OCI-LY7 (cell line): Measurements from ENCODE around the gene SPN. TPM values are rescaled to one million over a fixed set of nuclear protein-coding genes. Genes with fewer than 3 reads are reported as not detected.

Experiments
- BruUV-seq: library from RNA; stranded (reverse); fragments of 400-500 nt; replicated peaks from 2 replicates; lab custom pipeline; 2021; lab: Mats Ljungman, UMichigan
- CTCF ChIA-PET: fragments of 300-600 bp; sonication (Branson Sonifier 250); formaldehyde crosslinking; loops from one replicate; lab custom pipeline; 2022; ENCODE audit warnings: antibody characterized with exemption; ENCODE audit not compliant: unreplicated experiment; lab: Charles Lee
- POLR2A ChIA-PET: fragments of 300-600 bp; sonication (Branson Sonifier 250); formaldehyde crosslinking; loops from one replicate; lab custom pipeline; 2022; ENCODE audit warnings: antibody characterized with exemption; lab: Charles Lee
- DNase-seq: peaks from one replicate; pipeline ENCODE4 v3.0.0-alpha.2; 2015; ENCODE audit warnings: low spot score
- H2AFZ ChIP-seq: fragments of 200-600 bp; sonication (generic), shearing (Covaris generic); 2 replicates; pipeline ENCODE4 v1.6.1; 2014; ENCODE audit warnings: mild to moderate bottlenecking, antibody characterized with exemption, low read length, moderate library complexity
- H3K27ac ChIP-seq: fragments of 200-600 bp; sonication (generic); 2 replicates; pipeline ENCODE4 v1.5.1; 2014; ENCODE audit warnings: mixed run types, low read depth, mild to moderate bottlenecking, moderate library complexity, low read length, inconsistent platforms; ENCODE audit not compliant: poor library complexity, severe bottlenecking
- H3K36me3 ChIP-seq: fragments of 200-600 bp; sonication (generic); 2 replicates; pipeline ENCODE4 v1.6.1; 2014; ENCODE audit warnings: mild to moderate bottlenecking, antibody characterized with exemption, low read length, moderate library complexity, mixed read lengths; ENCODE audit not compliant: insufficient read depth
- H3K4me1 ChIP-seq: fragments of 200-600 bp; sonication (generic); 2 replicates; pipeline ENCODE4 v1.5.1; 2014; ENCODE audit warnings: mild to moderate bottlenecking, low read length; ENCODE audit not compliant: insufficient read depth, poor library complexity, severe bottlenecking
- H3K4me2 ChIP-seq: fragments of 200-600 bp; sonication (generic); 2 replicates; pipeline ENCODE4 v1.6.1; 2014; ENCODE audit warnings: mild to moderate bottlenecking, low read length
- H3K4me3 ChIP-seq: fragments of 200-600 bp; sonication (generic); 2 replicates; pipeline ENCODE4 v1.5.1; 2014; ENCODE audit warnings: mild to moderate bottlenecking, low read depth, low read length; ENCODE audit not compliant: poor library complexity, severe bottlenecking
- H3K79me2 ChIP-seq: fragments of 200-600 bp; sonication (generic); 2 replicates; pipeline ENCODE4 v1.6.1; 2016; ENCODE audit warnings: low read depth, mild to moderate bottlenecking, low read length, moderate library complexity, mixed read lengths; ENCODE audit not compliant: insufficient read depth
- H3K9me2 ChIP-seq: fragments of 200-600 bp; sonication (generic); 2 replicates; pipeline ENCODE4 v1.6.1; 2016; ENCODE audit warnings: mild to moderate bottlenecking, low read length, mixed read lengths; ENCODE audit not compliant: insufficient read depth
- H3K9me3 ChIP-seq: fragments of 200-600 bp; sonication (generic); 2 replicates; pipeline ENCODE4 v1.6.1; 2014; ENCODE audit warnings: mild to moderate bottlenecking, mixed run types, low read length, mixed read lengths
- H4K20me1 ChIP-seq: fragments of 200-600 bp; sonication (generic); 2 replicates; pipeline ENCODE4 v1.6.1; 2014; ENCODE audit warnings: mild to moderate bottlenecking, antibody characterized with exemption, low read length, moderate library complexity, mixed read lengths; ENCODE audit not compliant: insufficient read depth
- EZH2phosphoT487 ChIP-seq: fragments of 200-600 bp; sonication (generic); IDR thresholded peaks from 2 replicates; pipeline ENCODE4 v1.6.1; 2018; ENCODE audit warnings: low read depth, borderline replicate concordance, mild to moderate bottlenecking, mixed run types, antibody characterized with exemption, low read length, moderate library complexity, mixed read lengths
- intact Hi-C: fragments of 100-400 bp; cut with micrococcal nuclease; formaldehyde crosslinking; loops from one replicate; pipeline ENCODE4 v1.10.0; 2022; ENCODE audit not compliant: unreplicated experiment
- total RNA-seq, 2 experiments: library from RNA; depleted of rRNA in 1 of 2; stranded (reverse); fragments of >200 nt in 1 of 2; shearing (Covaris generic) in 1 of 2; gene quantifications; 2 replicates each; pipeline ENCODE4 v1.2.3, GENCODE V29; 2014 to 2022
- TF ChIP-seq, protein P1 (sequence below): fragments of 200-600 bp; sonication (generic); conservative IDR thresholded peaks from 2 replicates; pipeline ENCODE4 v1.5.1; 2014; ENCODE audit warnings: mild to moderate bottlenecking, antibody characterized with exemption, low read length, moderate library complexity, mixed read lengths

The SPN gene
- total RNA-seq, 2 experiments from 2014 or later, result 59.4 to 90.5 TPM

DNA sequence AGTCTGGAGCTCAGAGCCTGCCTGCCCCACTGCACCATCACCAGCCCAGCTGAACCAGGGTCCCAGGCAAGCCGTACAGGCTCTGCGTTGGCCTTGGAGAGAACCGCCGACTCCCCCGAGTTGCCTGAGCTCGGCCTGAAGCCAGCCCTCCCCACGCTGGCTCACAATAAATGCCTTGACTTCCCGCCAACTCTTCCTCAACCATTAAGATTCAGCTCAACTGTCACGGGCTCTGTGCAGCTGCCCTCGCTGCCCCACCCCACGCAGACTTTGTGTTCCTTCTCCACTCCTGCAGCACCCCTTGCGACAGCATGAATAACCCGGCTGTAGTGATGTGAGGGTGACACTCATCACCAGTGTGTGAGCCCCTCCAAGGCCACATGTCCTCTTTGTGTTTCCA is 11.1 kb downstream of the SPN start:
- H3K9me3 ChIP-seq, result no peaks in the 10 kb centered on the region
- no peak overlapping the region for H3K4me3 ChIP-seq
- ChIA-PET CTCF (interaction anchor here (0.6 kb wide), 1 partner anchor 147 kb away, joined by 4 read pairs; no protein-coding TSS in a partner anchor), POLR2A (interaction anchor here (0.7 to 0.9 kb wide), 2 partner anchors 57 to 200 kb away, joined by 4 to 5 read pairs; no protein-coding TSS in a partner anchor)
- H3K27ac ChIP-seq, result no peak overlapping the region
- peaks cover 5% of the 10 kb centered on the region; the same call in 1 of the 2 replicates for H3K36me3 ChIP-seq
- H2AFZ ChIP-seq, result no peak overlapping the region
- TF ChIP-seq EZH2phosphoT487, result no peak
- TF ChIP-seq, protein P1, sequence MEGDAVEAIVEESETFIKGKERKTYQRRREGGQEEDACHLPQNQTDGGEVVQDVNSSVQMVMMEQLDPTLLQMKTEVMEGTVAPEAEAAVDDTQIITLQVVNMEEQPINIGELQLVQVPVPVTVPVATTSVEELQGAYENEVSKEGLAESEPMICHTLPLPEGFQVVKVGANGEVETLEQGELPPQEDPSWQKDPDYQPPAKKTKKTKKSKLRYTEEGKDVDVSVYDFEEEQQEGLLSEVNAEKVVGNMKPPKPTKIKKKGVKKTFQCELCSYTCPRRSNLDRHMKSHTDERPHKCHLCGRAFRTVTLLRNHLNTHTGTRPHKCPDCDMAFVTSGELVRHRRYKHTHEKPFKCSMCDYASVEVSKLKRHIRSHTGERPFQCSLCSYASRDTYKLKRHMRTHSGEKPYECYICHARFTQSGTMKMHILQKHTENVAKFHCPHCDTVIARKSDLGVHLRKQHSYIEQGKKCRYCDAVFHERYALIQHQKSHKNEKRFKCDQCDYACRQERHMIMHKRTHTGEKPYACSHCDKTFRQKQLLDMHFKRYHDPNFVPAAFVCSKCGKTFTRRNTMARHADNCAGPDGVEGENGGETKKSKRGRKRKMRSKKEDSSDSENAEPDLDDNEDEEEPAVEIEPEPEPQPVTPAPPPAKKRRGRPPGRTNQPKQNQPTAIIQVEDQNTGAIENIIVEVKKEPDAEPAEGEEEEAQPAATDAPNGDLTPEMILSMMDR, result no peak
- intact Hi-C loops, result no loop called here
- H3K79me2 ChIP-seq, result no peaks in the 10 kb centered on the region; the same call in 1 of the 2 replicates
- no peaks in the 10 kb centered on the region for H3K9me2 ChIP-seq
- peaks cover 16% of the 10 kb centered on the region for H3K4me1 ChIP-seq
- H4K20me1 ChIP-seq, result no peaks in the 10 kb centered on the region
- BruUV-seq, result no TSS peak
- no peak for DNase-seq
- no peak overlapping the region for H3K4me2 ChIP-seq

DNA sequence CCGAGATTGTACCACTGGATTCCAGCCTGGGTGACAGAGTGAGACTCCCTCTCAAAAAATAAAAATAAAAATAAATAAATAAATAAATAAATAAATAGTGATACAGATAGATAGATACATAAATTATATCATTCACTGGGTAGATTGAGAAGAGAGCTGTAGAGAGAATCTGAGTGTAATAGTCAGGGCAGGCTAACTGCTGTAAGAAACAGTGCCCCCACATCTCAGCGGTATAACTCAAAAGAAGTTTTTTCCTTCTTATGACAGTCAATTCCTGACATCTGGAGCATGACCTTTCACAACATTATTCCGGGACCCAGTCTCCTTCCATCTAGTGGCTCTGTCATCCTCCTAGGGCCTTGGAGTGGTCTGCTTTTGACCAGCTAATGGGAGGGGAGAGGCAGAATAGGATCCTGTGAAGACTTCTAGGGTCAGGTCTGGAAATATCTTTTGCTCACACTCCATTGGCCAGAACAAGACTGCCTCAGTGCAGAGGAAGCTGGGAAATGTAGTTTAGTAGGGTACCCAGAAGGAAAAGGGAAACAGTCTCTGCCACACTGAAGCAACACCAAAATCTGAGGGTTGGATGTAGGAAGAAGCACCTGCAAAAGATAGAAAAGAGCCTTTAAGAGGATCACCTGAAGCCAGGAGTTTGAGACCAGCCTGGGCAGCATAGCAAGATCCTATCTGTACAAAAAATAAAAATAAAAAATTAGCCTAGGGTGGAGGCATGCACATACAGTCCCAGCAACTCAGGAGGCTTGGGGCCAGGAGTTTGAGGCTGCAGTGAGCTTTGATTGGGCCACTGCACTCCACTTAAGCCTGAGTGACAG is 13.0 kb downstream of the SPN start:
- no TSS peak for BruUV-seq
- TF ChIP-seq EZH2phosphoT487, result no peak
- TF ChIP-seq, protein P1, result peak; percentile 30; the same call in 1 of the 2 replicates
- intact Hi-C loops, result no loop called here
- Histone ChIP-seq H3K79me2 (no peaks in the 10 kb centered on the region; the same call in 1 of the 2 replicates), H4K20me1 (no peaks in the 10 kb centered on the region), H3K27ac (no peak overlapping the region), H3K9me3 (no peaks in the 10 kb centered on the region; the same call in 1 of the 2 replicates), H3K4me1 (peaks cover 28% of the 10 kb centered on the region), H2AFZ (no peak overlapping the region), H3K4me2 (peak overlapping the region; percentile 34), H3K9me2 (no peaks in the 10 kb centered on the region), H3K4me3 (no peak overlapping the region), H3K36me3 (0 out of 2 replicates have a peak, but pooled peaks cover 5% of the 10 kb centered on the region)
- DNase-seq, result peak; percentile 72
- CTCF ChIA-PET, result no interaction called here
- POLR2A ChIA-PET, result interaction anchor here (0.8 to 1.0 kb wide), 4 partner anchors 11 to 24 kb away, joined by 3 to 4 read pairs (median 3); no protein-coding TSS in a partner anchor
